Measurements from ENCODE around the gene ZFAND3.

DNA sequence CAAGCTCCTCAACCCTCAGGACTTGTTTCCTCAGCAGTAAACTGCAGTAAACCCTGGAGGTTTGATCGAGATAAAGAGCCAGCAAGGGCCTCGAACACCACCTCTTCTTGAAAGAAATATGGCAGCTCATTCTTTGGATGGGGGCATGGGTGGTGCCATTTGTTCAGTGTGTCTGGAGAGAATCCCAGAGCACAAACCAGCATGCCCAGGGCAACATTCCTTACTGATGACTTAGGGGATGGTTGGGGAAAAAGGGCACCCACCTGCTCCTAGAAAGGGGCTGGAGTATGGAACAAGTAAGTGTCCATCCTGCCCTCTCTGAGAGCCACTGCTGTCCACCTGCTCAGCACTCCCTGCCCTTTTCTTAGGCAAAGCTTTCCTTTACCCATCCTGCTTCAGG lies 31.3 kb upstream of the ZFAND3 start:
- no peak for TF ChIP-seq POLR2A (IDR thresholded peaks at IDR 0.05; ENCODE audit: low read length)
- no peak for TF ChIP-seq GATA1 (IDR thresholded peaks at IDR 0.05; ENCODE audit: low read depth, low read length)

All from erythroblast (primary cell).